HG03378 (cell line): ENCODE data around the gene SPOP.

Experiments used
- ATAC-seq: cut with Tn5 transposase; IDR thresholded peaks from one replicate; pipeline ENCODE4 v1.9.1; 2021; ENCODE audit warnings: mild to moderate bottlenecking, moderate library complexity; ENCODE audit not compliant: unreplicated experiment

SPOP gene

GRCh38 chr17:49618028-49618611 lies 59.8 kb downstream of the SPOP start:
- no peak for ATAC-seq

- ATAC-seq = no peak
Measured at GRCh38 chr17:49616601-49617131, 61.2 kb downstream of the SPOP start.

- no peak for ATAC-seq
Measured at GRCh38 chr17:49616086-49616485, 61.8 kb downstream of the SPOP start.

GRCh38 chr17:49613182-49613800 lies 64.6 kb downstream of the SPOP start:
- no peak for ATAC-seq

GRCh38 chr17:49612726-49613125 lies 65.2 kb downstream of the SPOP start:
- ATAC-seq = no peak

- no peak for ATAC-seq
Measured at GRCh38 chr17:49610883-49611584, 66.9 kb downstream of the SPOP start.

- ATAC-seq = no peak
Measured at GRCh38 chr17:49604314-49604869, 73.5 kb downstream of the SPOP start.

- ATAC-seq = no peak
Measured at GRCh38 chr17:49603720-49604119, 74.2 kb downstream of the SPOP start.

GRCh38 chr17:49603238-49603637 lies 74.7 kb downstream of the SPOP start:
- ATAC-seq = no peak

GRCh38 chr17:49602783-49603182 lies 75.1 kb downstream of the SPOP start:
- ATAC-seq = no peak

GRCh38 chr17:49600949-49601348 lies 76.9 kb downstream of the SPOP start:
- ATAC-seq = no peak

- no peak for ATAC-seq
Measured at GRCh38 chr17:49598918-49599317, 79.0 kb downstream of the SPOP start.

- ATAC-seq = no peak
Measured at GRCh38 chr17:49597928-49598655, 79.8 kb downstream of the SPOP start.

- ATAC-seq = no peak
Measured at GRCh38 chr17:49597436-49597835, 80.5 kb downstream of the SPOP start.

- no peak for ATAC-seq
Measured at GRCh38 chr17:49596613-49597244, 81.2 kb downstream of the SPOP start.

- ATAC-seq = no peak
Measured at GRCh38 chr17:49595980-49596379, 81.9 kb downstream of the SPOP start.

GRCh38 chr17:49595328-49595727 lies 82.6 kb downstream of the SPOP start:
- no peak for ATAC-seq

- ATAC-seq = no peak
Measured at GRCh38 chr17:49592263-49592662, 85.6 kb downstream of the SPOP start.

GRCh38 chr17:49590874-49591273 lies 87.0 kb downstream of the SPOP start:
- ATAC-seq = no peak

GRCh38 chr17:49589577-49589927 lies 88.3 kb downstream of the SPOP start:
- ATAC-seq = no peak
